ENCODE measurements around the gene ENTPD1.

ENTPD1 gene

DNA sequence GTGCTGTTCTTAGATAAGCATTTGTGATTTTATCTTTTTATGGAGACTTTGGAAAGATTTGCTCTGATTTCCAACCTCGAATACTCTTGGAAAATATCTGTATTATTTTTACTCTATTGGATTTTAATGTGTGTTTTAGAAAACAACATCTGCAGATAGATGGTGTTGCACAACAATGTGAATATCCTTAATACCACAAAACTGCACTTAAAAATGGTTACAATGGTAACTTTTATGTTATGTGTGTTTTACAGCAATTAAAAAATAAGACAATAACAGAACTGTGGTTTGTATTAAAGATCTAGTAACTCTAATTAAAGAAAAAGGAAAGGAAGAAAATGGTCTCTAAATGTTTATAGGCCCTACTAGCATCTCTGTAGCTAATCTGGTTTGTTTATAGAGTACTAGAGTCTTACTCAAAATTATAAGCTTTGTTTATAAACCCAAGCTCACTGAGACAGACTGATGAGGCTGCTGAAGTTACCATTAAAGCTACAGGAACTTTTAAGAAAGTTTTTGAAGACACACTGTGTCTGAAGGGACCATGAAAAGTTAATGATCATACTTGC lies 77.2 kb downstream of the ENTPD1 start:
- no peak for DNase-seq

DNA sequence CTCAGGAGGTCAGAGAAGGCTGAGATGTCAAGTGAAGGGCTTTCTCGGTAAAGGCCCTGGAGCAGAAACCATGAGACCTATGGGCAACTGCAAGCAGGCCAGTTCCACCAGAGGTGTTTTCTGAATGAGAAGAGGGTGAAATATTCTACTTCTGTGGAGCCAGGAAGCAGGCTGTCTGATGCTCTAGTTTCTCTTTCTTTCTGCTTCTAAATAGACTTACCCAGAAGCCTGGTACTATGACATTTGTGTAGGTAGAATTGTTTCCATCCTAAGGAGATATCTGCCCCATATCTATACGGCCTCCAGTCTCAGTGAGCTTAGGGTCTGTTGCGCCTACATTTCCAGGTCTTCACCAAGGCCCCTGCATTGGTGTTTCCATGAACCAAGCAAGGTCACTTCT lies 78.4 kb downstream of the ENTPD1 start:
- DNase-seq, result no peak

DNA sequence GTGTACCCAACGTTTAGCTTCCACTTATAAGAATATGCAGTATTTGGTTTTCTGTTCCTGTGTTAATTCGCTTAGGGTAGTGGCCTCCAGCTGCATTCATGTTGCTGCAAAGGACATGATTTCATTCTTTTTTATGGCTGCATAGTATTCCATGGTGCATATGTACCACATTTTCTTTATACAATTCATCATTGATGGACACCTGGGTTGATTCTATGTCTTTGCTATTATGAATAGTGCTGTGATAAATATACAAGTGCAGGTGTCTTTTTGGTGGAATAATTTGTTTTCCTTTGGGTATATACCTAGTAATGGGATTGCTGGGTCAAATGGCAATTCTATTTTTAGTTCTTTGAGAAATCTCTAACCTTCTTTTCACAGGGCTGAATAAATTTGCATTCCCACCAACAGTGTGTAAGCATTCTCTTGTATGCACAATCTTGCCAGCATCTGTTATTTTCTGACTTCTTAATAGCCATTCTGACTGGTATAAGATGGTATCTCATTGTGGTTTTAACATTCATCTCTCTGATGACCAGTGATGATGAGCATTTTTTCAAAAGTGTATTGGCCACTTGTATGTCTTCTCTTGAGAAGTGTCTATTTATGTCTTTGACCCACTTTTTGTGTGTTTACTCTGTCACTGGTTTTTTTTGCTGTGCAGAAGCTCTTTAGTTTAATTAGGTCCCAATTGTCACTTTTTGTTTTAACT lies 79.3 kb downstream of the ENTPD1 start:
- no peak for DNase-seq

DNA sequence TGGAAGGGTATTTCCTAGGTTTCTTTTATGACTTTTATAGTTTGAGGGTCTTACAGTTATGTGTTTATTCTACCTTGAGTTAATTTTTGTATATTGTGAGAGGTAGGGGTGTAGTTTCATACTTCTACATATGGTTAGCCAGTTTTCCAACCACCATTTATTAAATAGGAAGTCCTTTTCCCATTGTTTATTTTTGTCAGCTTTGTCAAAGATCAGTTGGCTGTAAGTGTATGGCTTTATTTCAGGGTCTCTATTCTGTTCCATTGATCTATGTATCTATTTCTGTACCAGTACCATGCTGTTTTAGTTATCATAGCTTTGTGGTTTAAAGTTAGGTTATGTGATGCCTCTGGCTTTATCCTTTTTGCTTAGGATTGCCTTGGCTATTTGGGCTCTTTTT lies 79.9 kb downstream of the ENTPD1 start:
- no peak for DNase-seq

DNA sequence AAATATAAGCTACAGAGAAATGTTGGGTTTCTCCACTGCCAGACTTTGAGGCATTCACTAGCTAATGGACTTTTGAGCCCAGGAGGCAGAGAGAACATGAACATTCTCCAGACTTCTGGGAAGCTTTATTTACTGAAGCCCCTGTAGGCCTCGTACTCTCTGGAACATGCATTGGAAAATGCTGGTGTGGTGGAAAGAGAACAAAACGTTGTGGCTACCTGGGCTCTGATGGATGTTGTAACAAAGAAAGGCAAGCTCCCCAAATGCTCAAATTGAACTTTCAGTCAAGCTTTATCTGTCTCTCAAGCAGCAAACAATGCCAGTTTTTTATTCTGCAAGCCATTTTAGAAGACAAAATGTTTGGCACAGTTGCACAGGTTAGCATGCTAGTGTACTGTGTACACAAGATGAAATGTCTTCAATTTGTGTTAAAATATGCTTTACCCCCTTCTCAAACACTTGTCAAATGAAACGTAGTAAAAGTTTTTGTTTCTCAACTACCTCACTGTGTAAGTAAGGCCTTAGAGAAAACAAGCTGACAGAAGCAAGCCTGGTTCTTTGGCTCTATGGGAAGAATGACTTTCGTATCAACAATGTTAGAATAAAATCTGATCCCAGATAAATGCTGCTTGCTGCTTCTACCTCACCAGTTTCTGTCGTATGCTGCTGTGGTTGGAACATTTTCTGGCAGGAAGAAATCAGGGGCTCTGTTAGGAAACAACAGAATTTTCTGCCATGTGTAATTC lies 80.8 kb downstream of the ENTPD1 start:
- no peak for DNase-seq

DNA sequence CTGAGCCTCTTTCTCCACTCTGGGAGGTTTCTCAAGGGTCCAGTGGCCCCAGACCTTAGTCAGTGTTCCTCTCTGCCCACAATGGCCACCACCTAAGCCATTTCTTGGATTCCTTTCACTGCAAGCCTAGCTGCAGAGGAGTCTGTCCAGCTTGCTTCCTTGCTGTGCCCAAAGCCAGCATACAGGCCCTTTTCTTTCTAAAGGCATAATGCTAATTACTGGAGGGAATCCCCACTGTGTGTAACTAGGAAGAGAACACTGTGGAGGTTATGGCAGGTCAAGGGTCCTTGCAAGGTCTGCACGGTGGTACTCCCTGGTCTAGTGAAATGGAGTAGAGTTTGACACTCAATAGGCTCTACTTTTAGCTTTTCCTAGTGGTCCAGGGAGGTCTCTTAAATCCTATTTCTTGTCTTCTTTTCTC lies 81.4 kb downstream of the ENTPD1 start:
- no peak for DNase-seq

DNA sequence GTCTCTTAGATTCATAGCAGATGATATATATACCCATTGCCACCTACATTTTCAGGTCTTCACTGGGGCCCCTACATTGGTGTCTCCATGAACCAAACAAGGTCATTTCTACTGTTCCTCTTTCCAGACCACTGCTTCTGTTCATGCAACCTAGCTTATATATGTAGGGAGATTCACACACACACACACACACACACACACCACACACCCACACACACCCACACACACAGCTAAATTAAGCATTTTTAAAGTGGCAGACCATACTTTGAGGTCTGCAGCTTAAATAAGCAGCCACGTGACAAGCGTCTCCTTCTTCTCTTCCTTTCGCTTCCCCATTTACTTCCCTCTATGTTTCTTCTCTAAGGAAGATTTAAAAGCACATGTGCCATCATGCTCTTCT lies 81.8 kb downstream of the ENTPD1 start:
- no peak for DNase-seq

DNA sequence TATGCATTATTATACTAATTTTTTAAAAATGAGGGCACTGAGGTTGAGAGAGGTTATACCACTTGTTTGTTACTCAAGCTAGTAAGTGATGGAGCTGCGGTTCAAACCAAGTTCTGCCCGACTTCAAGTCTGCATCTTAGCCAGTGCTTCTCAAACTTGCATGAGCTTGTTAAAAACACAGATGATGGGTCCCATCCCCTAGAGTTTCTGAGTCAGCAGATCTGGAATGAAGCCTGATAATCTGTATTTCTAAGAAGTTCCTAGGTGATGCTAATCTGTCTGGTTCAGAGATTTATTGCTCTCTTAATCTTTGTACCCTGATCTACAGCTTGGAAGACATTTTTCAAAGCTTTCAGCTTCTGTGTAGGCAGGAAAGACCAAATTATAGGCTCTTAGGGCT lies 84.2 kb downstream of the ENTPD1 start:
- peak; percentile 20 for DNase-seq

DNA sequence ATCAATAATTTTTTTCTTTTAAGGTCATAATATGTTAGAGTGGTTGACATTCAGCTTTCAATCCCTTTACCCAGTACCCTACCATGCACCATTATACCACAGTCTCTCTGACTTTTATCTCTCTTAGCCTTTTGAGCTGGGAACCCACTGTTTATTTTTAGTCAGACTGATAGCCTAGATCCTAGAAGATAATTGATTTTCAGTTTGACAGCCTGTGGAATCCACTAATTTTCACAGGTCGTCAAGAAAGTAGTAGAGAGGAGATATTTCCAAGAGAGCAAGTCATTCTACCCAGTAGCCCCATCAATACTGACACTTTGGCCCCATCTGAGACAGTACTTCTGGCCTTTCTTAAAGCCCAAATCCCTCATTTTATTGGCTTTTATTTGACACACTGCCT lies 84.7 kb downstream of the ENTPD1 start:
- DNase-seq, result no peak

DNA sequence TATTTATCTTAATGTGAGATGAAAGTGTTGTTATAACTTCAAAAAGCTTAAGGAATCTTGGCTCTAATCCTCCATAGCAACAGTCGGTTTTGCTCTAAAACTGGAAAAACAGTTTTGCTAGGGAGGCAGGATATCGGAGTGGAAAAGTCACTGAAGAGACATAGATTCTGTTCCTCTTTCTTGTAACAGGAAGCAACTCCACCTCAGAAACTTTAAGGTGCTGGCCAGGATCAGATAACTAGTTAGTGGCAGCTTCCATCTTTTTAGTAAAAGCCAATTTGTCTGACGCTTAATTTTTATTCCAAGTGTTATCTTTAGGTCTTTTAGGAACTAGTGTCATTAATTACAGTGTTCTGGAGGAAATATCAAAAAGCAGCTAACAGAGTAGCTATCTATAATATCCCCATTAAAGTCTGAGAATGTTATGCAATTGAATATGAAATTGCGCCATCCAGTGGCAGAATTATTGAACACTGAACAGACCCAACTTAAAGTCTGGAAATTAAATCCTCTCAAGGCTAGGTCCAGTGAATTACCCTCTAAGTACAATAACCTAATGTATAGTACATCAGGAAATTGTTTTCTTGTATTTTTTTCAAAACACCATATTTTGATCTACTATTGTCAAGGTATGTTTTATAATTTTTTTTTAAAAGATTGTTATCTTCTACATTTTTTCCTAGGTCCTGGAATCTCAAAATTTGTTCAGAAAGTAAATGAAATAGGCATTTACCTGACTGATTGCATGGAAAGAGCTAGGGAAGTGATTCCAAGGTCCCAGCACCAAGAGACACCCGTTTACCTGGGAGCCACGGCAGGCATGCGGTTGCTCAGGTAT lies 85.9 kb downstream of the ENTPD1 start:
- peak; percentile 94 for DNase-seq

DNA sequence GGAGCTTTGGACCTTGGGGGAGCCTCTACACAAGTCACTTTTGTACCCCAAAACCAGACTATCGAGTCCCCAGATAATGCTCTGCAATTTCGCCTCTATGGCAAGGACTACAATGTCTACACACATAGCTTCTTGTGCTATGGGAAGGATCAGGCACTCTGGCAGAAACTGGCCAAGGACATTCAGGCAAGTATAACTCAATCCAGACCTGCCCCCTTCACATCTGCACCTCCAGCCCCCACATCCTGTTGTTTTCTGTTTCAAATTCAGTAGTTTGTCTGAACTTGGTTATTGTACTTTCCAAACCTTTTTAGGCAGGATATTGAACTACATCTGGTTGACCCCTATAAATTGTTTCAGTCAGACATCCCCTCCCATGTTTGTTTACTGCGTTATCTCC lies 89.4 kb downstream of the ENTPD1 start:
- DNase-seq, result no peak

DNA sequence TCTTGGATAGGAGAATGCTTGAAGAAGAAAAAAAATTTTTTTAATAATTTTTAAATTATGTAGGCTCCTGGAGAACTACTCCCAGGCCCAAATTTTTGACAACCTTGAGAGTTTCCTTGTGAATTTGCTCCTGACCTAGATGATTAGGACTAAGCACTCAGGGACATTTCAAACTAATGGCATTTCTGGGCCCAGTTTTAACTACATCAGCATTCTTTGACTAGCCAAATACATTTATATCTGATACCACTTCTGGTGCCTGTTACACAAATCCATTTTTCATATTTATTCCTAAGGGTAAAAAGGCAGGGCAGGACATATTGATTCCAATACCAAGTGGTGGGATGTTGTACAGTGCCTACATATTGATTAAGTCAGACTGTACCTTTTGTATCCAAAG lies 91.0 kb downstream of the ENTPD1 start:
- no peak for DNase-seq

DNA sequence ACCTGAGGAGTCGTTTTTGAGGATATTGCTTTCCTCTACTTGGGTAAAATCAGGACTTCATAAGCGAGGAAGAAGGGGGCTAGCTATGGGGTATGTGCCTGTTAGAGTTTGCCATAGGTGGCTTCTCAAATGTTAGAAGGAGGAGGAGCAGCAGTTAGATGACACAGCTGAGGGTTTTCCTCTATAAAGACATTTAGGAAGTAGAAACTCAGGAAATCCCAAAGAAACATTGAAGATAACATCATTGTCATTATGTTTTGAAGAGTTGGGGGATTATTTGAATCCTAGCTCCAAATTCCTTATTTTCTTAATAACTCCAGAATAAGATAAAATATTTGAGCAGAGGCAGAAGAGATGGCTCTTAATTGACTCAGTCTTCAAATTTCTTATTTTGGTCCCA lies 92.9 kb downstream of the ENTPD1 start:
- no peak for DNase-seq

DNA sequence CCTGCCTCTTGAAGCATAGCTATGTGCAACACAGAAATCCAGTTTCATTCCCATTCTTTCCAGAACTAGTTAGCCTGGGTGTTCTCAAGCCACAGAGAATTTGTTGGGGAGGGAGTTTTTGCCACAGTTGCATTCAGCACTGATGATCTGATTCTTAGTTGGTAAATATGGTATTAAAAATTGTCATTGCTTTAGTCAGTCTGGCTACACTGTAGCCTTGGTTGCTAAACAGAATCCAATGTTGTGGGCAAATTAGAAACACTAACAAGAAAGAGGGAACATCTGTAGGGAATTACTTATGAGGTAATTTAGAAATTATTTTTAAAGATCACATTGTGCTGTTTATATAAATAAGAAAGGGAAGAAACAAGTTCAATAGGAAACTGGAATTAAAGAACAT lies 94.8 kb downstream of the ENTPD1 start:
- no peak for DNase-seq

DNA sequence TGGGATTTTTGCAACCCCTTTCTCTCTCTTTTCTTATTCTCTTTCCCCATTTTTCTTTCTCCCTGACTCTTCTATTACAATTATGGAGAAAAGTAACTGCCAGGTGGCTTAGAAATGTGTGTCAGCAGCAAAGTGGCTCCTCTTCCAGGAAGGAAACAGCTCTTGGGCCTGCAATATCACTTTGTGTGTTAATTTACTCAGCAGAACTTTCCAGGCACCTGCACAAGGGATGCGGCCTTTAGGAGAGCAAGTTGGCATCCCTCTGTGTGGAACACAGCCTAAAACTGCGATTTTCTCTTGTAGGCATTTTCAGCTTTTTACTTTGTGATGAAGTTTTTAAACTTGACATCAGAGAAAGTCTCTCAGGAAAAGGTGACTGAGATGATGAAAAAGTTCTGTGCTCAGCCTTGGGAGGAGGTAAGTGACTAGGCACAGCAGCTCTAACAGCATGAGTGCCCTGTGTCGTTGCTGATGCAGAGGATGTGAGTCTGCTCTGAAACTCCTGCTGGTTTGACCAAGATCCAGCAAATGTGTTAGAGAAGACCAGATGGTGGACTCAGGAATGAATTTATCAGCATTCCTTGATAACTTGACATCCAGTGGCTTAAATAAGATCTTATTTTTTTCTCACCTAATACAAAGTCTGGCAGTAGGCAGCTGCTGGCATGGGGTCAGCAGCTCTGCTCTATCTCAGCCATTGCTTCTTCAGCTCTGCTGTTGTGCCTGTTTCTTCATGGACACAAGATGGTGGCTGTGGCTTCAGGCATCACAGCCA lies 104.4 kb downstream of the ENTPD1 start:
- DNase-seq, result no peak

DNA sequence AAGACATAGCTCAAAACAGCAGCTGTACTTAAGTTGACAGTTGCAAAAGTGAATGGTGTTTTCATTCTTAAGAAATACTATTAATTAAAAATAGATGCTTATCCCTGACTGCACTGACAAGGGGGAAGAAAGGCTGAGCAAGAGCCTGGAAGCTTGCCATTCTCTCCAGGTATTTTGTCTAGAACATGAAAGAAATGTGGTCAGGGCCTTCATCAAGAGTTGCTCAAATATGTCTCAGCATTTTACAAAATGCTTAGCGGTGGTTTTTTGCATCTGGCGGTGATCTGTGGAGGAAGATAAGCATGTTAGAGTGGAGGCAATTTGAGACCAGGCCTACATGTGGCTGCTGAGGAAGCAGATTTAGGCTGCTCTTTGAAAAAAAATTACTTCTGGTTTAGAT lies 105.4 kb downstream of the ENTPD1 start:
- no peak for DNase-seq

DNA sequence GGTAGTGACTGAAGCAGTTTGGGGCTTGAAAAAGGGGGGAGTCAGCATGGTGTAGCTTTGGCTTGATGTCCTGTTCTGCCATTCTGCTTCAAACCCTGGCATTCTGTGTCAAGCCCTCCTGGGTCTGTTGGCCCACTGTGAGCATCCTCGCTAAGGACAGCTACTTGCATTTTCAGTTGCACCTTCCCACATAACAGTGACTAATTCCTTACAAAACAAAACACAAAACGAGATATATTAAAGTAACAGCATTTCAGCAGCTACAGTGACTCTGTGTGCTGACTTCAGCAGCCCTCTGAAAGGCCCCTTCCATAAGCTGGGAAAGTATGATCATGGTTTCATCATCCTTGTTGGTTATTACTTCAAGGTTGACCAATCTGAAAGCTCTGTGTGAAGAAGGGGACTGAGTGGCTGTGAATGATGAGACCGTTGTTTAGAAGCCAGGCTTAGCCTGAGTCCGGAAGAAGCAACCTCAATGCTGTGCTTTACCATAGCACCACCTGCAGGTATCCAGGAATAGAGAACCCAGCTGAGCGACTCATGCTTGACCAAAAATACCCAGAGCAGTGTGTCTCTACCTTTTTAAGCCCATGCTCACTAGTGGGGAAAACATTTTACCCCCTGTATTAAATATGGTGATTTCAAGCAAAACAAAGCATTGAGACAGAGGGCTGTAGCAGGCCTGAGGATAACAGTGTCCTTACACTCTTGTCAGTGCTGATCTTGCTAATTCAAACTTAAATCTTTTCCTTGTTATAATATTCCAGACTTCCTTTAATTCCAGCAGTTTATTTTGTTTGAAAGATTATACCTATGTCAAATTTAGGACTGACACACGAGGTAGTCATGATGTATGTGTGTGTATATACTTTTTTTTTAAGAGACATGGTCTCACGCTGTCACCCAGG lies 109.2 kb downstream of the ENTPD1 start:
- peak; percentile 35 for DNase-seq

DNA sequence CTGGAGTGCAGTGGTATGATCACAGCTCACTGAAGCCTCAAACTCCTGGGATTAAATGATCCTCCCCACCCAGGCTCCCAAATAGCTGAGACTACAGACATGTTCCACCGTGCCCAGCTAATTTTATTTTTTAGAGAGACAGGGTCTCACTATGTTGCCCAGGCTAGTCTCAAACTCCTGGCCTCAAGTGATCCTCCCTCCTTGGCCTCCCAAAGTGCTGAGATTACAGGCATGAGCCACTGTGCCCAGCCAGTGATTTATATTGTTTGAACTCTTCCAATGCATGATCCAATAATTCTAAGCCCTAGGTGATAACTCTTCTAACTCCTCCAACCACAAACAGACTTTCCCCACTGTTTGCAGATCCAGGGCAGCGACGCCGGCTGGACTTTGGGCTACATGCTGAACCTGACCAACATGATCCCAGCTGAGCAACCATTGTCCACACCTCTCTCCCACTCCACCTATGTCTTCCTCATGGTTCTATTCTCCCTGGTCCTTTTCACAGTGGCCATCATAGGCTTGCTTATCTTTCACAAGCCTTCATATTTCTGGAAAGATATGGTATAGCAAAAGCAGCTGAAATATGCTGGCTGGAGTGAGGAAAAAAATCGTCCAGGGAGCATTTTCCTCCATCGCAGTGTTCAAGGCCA lies 110.0 kb downstream of the ENTPD1 start:
- no peak for DNase-seq

DNA sequence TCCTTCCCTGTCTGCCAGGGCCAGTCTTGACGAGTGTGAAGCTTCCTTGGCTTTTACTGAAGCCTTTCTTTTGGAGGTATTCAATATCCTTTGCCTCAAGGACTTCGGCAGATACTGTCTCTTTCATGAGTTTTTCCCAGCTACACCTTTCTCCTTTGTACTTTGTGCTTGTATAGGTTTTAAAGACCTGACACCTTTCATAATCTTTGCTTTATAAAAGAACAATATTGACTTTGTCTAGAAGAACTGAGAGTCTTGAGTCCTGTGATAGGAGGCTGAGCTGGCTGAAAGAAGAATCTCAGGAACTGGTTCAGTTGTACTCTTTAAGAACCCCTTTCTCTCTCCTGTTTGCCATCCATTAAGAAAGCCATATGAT lies 110.5 kb downstream of the ENTPD1 start:
- no peak for DNase-seq

DNA sequence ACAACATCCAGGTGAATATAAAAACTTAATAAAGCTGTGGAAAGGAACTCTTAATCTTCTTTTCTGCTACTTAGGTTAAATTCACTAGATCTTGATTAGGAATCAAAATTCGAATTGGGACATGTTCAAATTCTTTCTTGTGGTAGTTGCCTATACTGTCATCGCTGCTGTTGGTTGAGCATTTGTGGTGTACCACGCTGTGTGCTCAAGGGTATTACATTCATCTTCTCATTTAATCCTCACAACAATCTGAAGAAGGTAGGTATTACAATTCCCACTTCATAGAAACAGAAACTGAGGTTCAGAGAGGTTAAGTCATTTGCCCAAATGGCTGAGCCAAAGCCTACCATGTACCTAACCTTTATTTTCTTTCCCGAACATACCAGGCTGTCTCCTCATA lies 111.9 kb downstream of the ENTPD1 start:
- no peak for DNase-seq

DNA sequence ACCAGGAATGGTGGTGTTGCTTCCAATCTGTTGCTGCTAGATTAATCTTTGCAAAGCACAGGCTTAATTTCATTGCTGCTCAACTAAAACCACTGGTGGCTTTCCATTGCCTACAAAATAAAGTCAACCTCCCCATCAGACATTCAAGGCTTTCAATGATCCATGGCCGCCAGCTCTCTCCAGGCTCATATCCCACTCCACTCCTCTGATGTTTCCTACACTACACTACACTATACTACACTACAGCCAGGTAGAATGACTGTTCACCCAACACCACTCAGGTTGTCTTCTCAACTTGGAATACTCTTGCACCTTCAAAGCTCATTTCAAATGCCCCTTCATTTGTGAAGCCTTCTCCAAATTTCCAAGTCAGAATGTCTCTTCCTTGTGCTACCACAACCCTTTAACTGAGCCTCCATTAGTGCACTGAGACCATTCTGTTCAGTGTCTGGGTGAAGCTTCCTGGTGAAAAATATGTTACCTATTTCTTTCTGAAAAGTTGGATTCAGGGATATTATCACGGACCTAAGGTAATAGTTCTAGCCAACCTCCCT lies 116.3 kb downstream of the ENTPD1 start:
- DNase-seq, result no peak
